Measurements from ENCODE around the gene VWA8.

VWA8 gene

GRCh38 chr13:41520016-41520659 lies 440.8 kb downstream of the VWA8 start:
- no peak for DNase-seq (ENCODE audit: low read depth, low spot score)

Measured in activated naive CD8-positive, alpha-beta T cell treated with anti-CD3 and anti-CD28 coated beads, Interleukin-2, amount 50 U/mL, for 16 hours (primary cell).